NCI-H146 (cell line): ENCODE results near the gene ACVR1B.
A peak's percentile ranks its signal among the peaks of the same experiment; 100 is the strongest.

Experiments used
- DNase-seq: peaks from one replicate; lab custom pipeline; 2025; lab: John Stamatoyannopoulos, UW

The ACVR1B gene

DNA sequence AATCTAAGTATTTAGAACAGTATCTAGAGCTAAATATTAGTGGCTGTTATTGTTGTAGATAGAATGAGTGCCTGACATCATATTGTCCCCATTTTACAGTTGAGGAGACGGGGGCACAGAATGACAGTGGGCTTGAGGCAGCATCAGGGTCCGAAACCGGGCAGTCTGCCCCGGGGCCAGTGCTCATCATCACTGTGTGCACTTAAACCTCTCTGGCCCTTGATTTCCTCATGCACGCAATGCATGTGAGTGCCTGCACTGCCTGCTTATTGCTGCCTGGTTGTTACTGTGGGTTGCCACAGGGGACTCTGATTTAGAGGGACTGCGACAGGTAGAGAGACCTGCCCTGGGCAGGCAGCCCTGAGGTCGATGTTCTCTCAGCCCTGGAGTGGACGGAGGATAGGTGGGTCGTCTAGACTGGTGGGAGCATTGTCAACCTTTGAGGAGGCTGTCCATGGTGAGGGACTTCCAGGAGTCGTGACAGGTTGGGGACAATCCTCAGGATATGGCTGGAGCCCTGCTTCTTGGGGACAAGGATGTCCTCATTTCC lies 34.4 kb upstream of the ACVR1B start:
- DNase-seq: no peak

DNA sequence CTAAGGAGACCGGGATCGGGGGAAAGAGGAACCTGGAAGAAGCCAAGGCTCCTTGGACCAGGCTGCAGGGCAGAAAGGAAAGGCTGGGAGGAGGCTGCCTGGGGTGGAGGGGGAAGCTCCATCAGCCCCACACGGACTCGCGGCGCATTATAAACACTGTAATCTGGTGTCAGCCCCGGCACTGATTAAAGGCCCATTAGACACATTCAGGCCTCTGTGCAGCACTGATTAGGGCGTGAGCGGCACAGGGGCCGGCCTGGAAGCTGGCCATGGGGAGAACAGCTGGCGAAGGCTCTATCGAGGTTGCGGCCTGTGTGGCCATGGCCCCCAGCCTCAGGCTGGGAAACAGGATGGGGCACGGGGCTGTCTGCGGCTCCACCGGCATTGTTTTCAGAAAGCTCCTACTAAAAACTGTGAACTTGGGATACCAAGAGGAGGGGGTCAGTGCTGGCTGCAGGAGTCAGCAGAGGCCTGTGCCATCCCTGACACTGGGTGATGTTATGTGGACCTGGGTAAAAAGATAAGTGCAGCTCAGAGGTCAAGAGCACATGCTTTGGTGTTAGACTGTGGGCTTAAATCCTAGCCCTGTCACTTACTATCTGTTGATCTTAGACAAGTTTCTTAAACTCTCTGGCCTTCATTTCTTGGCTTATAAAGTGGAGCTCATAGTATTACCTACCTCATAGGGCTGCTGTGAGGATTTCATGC lies 33.6 kb upstream of the ACVR1B start:
- DNase-seq: peak; percentile 19

DNA sequence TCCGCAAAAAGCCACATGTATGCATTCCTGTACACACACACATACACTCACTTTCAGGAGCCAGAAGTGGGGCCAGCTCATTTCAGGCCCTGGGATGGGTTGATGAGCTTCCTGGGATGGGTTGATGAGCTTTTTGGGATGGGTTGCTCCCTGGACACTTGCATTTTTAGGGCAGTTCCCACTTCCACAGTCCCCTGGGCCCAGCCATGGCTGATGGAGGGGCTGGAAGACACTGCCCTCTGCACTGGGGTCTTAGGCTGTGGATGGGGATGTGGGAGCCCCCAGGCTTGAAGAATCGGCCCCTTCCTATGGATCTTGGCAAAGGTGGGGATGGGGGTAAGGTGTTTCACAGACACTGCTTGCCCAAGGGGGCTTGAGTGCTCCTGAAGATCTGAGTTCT lies 31.5 kb upstream of the ACVR1B start:
- DNase-seq: no peak

DNA sequence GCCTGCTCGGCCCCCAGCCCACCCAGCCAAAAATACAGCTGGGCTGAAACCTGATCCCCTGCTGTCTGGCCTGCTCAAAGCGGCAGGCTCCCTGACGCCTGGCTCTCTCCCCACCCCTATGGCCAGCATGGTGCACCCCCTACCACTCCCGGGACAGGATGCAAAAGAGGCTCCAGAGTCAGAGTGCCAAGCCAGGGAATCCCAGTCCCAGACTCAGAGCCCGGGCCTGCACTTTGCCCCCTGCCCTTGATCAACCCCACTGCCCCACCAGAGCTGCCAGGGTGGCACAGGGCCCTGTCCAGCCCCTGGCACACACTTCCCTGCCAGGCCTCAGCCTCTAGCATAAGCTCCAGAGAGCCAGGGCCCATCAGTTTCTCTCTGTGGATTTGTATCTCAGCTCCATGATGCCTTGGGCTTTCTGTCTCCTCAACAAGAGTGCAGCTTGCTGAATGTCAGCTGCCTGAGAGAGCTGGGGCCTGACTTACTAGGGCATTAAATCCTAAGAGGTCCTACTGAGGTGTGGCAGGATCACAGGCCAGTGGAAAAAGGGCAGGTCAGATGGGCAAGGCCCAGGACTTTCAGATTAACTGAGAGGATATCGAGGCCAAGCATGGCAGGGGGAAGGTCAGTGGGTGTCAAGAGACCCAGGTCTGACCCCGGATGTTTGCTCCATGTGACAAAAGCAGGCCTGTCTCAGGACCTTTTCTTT lies 30.3 kb upstream of the ACVR1B start:
- no peak for DNase-seq

DNA sequence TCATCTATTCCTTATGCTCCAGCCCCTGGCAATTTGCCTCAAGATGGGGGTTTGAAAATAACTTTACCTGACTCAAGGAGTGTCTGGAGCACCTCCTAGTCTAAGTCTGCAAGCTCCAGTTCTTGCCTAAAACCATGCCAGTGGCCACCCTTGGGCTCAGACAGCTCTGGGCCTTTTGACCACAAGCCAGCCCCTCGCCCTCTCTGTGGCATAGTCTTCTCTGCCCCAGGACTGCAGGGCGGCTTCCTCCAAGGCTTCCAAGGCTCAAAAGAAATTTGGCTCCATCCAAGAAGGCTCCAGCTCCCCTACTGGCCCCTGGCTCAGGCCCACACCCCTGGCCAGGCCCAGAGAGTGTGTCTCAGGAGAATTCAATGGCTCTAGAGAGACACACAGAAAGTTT lies 29.4 kb upstream of the ACVR1B start:
- DNase-seq: no peak

DNA sequence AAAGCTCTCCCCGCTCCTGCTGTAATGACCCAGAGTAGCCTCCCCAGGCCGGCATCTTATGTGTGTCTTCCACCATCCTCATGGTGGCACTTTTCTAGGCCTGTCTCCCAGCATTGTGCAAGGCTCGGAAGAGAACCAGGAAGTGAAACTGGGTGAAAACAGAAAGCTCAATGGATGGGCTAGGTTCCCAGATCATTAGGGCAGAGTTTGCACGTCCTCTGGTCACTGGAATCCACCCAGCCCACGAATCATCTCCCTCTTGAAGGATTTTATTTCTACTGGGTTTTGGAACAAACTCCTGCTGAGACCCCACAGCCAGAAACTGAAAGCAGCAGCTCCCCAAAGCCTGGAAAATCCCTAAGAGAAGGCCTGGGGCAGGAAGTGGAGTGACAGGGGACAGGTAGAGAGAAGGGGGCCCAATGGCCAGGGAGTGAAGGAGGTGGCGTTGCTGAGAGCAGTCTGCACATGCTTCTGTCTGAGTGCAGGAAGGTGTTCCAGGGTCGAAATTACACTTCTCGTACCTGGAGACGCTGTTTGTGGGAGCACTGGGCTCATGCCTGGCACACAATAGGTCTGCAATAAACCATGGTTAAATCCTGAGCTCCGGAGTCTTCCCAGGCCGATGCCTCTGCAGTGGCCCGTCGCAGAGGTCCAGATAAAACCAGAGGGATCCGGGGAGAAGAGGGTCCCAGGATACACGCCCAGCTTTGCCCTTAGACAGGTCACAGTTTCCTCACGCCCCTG lies 28.6 kb upstream of the ACVR1B start:
- no peak for DNase-seq

DNA sequence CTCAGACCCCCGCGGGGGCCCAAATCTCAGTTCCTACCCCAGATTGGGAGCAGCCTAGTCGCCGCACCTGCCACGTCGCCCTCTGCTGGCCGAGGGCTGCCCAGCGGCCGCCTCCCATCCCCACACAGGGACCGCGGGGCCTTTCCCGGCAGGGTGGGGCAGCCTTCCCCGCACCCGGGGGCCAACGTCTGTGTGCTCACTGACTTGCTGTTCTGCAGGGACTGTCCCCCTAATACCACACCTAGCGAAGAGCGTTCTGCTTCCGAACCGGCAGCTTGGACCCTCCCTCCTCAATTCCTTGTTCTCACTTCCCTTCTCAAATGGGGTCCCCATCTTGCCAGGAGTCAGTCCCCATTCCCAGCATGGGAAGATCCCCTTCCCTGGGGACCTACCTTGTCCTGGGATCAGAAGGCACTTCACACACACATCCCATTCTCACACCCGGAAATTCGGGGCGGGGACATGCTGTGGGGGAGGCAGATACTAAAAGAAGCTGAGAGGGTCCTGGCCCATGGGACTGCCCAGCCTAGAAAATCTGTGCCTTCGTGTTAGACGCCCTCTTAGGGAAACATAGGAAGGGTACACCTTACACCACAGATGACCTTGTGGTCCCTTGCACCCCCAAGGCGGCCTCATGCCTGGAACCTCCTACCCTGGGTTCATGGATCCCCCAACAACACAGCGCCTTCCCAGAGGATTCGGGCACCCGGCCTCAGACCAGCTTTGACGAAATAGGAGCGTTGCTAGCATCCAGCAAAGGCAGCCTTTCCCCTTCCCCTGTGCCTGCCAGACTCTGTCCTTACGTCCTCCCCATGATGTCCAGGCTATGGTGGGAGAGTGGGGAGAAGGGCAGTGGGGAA lies 27.8 kb upstream of the ACVR1B start:
- DNase-seq: peak; percentile 32

DNA sequence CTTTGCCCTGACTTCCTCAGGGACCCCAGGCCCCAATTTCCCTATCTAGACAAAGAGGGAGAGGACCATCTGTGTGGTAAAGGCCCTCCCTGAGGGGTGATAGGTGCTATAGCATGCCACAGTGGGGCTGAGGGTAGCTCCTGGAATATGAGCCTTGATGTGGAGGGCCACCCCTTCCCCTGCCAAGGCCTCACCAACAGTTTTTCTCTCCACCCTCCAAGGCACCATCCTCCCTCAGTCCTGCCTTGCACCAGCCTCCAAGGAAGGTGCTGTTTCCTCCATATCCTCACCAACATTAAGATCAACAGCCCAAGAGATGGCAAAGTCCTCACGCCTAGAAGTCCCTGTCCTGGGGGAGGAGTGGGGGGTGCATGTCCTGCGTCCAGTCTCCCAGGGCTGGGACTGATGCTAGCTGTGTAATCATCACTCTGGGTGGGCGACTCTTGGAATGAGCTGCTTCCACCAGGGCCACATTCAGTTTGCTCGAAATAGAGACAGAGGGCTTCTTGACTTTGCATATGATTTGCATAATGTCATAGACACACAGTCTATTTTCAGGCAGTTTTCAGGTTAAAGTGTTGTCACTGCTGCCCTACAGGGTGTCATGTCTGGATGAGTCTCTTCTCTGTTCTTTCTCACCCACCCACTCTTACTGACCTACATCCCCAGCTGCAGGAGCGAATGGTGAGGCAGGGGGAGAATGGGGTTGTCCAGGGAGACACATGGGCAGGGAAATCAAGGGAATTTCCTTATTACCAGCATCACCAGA lies 26.8 kb upstream of the ACVR1B start:
- no peak for DNase-seq

DNA sequence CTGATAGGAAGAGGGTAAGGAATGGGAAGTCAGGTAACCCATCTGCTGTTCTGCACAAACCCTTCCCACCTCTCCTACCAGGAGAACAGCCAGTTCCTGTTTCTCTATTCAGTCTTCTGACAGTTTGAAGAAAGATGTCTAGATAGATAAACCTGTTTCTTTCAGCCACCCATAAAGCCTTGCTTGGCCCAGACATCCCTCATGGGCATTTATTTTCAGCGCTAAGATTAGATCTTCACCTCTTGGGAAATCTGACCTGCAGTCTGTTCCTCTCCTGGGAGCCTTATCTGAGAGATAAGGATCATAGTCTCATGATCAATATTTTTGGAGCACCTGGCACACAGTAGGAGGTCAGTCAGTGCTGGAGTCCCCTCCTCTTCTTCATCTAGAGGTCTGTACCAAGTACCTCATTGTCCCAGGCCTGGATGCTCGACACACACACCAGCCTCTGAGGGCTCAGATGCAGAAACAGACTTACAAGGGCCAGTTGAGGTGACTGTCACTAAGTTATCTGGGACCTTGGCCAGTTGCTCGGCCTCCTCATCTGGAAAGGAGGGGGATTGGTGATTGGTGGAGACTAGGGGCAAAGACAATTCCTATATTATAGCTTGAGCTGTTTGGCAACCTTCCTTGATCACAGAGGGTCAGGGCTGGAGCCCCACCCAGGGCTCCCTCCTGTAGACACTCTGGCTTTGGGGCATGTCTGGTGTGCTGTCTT lies 26.0 kb upstream of the ACVR1B start:
- no peak for DNase-seq

DNA sequence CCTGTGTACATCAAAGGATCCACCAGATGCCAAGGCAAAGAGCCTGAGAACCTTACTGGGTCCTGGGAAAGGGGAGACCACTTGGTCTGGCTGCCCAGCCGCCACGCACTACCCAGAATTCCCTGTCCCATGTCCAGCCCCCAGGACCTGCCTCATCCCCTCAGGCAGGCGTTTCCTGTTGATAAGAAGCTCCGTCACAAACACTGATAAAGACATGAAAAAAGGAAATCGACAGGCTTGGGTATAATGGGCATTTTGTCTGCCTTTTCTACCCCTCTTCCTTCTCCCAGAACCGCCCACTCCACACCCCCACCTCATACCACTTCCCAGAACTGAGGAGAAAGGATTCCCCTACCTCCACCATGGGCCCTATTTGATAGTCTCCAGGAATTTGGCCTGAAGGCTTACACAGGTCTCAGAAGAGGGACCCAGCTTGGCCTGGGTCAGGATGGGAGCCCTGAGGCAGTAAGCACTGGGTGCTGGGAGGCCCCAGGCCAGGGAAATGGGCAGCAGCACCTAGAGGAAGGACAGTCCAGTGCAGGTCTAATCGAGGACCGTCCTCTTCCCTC lies 25.4 kb upstream of the ACVR1B start:
- DNase-seq: no peak

DNA sequence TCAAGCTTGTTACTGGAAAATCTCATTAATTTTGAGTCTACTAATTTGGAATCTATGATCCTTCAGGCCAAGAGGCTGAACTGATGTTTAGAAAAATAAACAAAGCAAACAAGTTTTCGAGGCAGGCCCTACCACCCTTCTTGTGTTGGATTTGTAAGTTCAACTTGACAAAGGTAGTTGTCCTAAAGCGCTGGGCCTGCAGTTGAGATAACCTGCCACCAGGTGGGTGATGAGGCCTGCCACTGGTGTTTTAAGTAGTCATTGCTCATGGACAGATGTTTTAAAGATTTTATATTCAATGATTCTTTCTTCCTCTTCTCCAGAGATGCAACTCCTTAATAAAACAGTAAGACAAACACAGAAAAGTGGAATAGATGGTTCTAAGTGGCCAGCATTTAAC lies 24.8 kb upstream of the ACVR1B start:
- no peak for DNase-seq

DNA sequence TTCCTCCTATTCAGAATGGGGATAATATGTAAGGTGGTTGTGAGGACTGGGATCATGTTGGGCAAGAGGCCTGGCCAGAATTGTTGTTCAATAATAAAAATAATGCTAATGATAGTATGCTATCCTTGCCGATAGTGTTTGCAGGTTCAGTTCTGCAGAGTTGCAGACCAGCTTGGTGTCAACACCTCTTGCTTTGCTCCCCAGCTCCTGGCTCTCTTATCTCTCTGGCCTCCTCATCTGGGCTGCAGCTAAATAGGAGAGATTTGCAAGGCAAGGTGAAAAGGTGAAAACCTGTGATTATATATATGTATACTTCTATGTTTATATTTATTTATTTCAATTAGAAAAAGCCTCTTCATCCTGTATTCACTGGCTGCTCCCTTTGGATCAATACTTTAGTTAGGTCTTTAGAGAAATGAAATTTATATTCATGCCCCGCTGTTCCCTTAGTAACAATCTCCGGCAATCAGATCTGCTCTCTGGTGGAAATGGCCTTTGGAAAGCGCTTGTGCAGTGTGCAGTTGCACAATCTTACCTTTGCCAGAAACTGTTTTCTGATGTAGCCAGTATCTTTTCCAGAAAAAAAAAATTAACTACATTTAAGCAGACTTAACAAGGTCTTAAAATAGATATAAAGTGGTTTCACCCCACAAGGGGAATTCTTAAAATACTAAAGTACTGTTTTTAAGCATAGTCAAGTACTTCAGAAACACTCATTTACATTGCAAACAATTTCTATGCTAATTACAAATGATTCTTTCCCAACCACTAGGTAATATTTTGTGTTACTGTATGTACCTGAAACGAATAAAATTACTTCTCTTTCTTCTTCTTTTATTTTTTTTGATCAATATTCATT lies 19.1 kb upstream of the ACVR1B start:
- DNase-seq: no peak

DNA sequence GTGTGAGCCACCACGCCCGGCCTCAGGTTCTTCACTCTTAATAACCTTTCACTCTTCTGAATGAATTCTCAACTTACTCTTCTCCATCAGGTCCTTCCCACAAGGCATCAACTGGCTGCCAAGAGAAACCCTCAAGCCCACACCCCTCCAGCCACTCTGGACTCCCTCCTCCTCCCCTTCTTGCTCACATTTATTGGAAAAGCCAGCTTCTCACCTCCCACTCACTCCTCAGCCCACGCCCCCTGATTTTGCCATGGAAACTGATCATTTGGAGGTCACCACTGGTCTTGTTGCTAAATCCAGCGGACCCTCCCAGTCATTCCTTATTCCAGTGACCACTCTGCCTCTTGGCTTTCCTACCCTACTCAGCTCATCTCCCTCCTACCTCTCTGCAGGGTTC lies 17.4 kb upstream of the ACVR1B start:
- DNase-seq: no peak

DNA sequence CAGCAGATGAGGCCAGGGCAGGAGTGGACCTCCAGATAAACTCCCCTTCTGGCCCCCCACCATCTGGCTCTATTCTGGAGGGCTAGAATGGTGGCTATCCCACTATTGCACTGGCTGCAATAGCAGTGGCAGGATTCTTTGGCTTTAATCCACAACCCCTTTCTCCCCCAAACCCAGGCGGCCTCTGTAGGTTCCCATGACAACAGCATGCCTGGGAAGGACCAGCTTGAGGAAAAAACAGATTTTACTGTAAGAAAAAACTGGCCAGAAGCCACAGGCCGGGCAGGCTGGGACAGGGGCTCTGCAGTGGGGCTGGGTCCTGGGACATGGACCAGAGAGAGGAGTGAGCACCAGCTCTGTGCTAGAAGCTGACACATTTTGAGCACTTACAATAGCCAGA lies 13.6 kb upstream of the ACVR1B start:
- no peak for DNase-seq

DNA sequence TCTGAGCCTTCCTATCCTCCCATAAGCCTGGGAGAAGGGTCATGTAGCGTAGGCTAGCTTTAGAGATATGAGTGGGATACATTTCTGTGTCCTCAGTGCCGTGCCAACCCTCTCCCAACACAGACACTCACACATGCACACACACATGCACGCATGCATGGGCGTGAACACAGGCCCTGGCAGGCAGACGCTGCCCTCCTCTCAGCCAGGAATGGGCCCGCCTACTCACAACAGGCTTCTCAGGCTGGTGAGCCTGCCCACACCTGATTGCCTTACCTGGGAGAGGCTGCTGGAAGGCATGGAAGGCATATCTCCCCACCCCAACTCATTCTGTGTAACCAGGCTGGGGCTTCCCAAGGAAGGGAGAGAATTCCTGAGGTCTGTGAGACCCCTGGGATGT lies 12.8 kb upstream of the ACVR1B start:
- DNase-seq: no peak

DNA sequence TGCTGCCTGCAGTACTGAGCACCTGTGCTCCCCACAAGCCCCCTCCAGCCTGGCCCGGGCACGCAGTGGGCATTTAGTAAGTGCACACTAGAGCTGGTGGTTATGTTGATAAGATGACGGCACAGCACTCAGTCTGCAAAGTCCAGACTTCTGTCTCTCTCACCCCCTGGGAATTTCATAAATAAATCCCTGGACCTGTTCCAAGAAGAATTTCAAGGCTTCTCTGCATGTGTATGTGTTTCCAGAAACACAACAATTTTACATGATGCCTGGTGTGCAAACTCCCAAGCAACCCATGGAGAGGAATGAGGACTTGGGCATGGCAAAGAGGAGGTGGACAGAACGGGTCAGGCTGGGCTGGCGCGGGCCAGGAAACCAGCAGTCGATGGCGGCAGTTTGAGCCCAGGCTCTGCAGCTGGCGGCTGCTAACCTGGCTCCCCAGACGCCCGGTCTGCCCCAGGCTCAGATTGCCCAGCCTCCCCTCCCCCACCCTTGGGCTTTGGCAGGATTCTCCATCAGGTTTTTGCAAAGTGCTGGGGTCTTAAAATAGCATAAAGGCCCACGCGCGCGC lies 10.4 kb upstream of the ACVR1B start:
- peak; percentile 75 for DNase-seq

DNA sequence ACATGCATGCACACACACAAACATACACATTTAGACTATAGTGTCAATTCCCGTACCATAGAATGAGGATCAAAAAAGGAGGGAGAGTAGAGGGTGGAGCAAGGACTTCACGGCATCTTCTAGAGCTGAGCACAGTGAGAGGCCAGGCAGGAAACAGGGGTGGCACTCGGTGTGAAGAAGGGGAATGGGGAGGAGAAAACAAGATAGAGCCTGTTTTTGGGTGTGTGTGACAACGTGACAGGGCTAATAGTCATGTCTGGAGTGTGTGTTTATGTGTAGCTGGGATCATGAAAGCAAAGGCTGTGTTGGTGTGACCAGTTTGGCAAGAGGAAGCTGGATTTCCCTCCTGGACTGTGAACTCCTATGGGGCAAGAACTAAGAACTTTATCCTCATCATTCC lies 9.9 kb upstream of the ACVR1B start:
- DNase-seq: no peak

DNA sequence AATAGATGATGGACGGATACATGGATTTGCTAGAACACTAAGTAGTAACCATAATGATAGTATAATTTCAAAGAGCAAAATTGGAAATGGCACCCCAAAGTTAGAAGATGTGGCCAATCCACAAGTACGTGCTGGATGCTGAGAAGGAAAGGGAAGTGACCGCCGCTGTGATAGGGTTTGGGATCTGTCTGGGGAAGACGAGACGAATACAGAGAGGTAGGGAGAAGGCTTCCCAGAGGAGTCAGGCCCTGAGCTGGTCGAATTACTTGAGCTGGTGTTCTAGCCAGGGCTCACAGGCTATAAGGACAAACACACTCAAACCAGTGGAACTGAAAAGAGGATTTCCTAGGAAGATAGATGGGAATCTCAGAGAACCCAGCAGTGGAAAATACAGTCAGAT lies 9.4 kb upstream of the ACVR1B start:
- DNase-seq: no peak

DNA sequence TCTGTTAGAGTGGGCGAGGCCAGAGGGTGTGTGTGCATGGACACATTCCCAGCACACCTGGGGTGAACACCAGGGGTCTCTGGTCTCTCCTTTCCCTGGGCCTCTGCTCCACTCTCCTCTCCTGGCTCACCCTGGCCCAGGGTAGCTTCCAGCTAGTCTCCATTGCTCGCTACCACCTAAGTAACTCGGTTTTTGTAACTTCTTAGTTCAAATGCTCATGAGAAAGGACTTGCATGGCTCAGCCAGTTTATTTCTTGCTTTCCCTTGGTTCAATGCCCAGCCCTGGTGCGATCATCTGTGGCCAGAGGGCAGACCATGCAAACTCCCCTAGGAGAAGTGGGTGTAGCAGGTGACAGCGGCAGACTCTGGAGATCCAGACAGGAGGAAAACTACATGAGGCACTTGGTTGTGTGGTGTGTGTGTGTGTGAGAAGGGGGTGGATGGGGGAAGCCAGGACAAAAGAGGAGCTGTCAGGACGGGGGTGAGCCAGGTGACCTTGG lies 8.9 kb upstream of the ACVR1B start:
- no peak for DNase-seq
